Stimulated activated CD8-positive, alpha-beta memory T cell treated with anti-CD3 and anti-CD28 coated beads, Interleukin-12 subunit alpha, Interleukin-12 subunit beta, amount 100 ng/mL, for 1 hour (primary cell): ENCODE results near the gene APOL6.
"Not testable (repeated sequence)": the region's sequence is repeated elsewhere in the genome, so short reads cannot be mapped to it uniquely, and the experiment has no call there.

Experiments used
- DNase-seq: peaks from one replicate; pipeline ENCODE4 v3.0.0-alpha.2; 2020; ENCODE audit warnings: low read depth

Gene APOL6

DNA sequence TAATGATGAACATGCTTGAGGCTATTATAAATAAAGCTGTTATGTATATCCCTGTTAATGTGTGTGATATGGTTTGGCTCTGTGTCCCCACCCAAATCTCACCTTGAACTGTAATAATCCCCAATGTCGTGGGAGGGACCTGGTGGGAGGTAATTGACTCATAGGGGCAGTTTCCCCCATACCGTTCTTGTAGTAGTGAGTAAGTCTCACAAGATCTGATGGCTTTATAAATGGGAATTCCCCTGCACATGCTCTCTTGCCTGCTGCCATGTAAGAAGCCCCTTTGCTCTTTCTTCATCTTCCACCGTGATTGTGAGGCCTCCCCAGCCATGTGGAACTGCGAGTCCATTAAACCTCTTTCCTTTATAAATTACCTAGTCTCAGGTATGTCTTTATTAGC, 31.2 kb downstream of the APOL6 start:
- DNase-seq, result not testable (repeated sequence)

DNA sequence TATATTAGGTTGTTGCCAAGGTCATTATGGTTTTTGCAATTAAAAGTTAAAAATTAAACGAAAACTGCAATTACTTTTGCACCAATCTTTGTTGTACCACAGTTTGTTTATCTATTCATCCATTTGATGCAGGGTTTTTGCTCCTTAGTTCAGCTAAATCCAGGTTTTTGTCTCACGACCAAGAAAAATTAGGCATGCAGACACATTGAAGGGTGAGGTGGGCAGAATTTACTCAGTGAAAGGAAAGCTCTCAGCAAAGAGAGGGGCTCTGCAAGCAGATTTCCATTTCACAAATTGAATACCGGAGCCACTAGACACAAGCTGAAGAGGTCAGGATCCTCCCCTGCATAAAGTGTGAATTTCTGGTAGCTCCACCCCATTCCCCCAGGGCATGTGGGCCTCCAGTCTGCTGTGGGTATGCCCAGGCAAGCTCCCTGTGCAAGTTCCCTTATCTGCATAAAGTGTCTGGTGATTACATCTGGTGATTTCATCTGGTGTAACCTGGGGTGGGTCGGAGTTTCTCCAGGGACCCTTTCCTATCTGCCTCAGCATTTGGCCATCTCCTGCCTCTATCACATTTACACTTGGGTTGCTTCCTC, 33.3 kb downstream of the APOL6 start:
- no peak for DNase-seq

DNA sequence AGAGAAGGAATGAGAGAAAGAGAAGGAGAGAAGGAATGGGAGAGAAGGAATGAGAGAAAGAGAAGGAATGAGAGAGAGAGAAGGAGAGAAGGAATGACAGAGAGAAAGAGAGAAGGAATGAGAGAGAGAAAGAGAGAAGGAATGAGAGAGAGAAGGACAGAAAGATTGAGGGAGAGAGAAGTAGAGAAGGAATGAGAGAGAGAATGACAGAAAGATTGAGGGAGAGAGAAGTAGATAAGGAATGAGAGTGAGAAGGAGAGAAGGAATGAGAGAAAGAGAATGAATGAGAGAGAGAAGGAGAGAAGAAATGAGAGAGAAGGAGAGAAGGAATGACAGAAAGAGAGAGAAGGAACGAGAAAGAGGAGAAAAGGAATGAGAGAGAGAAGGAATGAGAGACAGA, 35.3 kb downstream of the APOL6 start:
- no peak for DNase-seq

DNA sequence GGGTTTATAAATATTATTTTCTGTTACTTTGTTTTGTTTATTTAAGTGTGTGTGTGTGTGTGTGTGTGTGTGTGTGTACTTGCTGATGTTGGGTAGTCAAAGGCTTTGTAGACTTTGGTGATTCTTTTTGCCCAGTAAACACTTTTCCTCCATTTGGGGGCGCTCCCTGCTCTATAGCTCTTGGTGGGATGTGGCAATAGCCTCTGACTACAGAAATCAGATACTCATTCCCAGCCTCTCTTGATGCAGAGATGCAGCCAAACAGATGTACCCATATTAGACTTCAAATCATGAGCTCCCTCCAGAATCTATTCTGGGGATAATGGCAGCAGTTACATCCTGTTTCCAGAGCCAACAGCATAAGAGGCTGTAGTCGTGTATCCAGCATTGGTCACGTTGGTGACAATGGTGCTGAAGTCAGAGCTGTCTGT, 36.0 kb downstream of the APOL6 start:
- no peak for DNase-seq

DNA sequence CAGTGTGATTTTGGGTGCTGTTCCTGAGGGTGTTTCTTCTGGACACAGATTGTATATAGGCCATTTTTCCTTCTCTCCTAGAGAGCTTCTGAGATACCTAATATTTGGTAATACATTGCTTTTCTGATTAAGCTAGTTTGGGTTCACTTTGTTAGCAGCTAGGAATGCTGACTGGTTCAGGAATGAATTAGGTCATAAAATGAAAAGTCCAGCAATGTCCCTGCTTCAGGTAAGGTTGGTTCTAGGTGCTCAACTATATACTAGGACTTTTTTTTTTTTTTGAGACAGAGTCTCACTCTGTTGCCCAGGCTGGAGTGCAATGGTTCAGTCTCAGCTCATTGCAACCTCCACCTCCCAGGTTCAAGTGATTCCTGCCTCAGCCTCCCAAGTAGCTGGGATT, 36.5 kb downstream of the APOL6 start:
- no peak for DNase-seq

DNA sequence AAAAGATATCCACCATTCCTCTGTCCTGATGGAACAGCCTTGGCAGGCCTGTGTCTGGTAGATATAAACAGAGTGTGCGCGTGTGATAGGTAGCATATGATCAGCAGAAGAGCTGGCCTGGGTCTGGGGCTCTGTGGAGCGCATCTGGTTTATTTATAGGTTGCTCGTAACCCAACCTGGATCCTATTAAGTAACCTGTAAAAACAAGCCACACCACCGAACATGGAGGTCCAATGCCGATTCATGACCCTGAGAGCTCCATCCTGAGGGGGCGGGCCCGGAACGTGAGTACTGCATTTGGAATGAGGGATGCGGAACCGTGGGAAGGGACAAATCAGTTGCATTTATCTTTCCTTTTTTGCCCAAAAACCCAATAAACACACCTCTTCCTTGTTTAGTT, 37.5 kb downstream of the APOL6 start:
- no peak for DNase-seq

DNA sequence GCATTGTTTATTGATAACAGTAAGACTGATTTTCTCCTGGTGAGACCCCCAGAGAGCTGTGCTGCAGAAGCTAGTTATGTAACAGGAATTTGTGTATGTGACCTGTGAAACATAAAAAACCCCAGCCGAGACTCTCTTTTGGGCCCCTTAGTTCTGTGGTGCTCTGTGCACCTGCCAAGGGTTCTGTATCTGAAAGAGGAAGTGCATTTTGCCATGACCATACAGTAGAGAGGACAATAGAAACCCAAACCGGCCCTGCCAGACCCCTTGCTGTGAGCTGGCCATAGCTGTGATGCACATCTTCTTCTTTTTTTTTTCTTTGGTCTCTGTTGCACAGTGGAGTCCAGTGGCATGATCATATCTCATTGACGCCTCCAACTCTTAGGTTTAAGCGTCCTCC, 38.1 kb downstream of the APOL6 start:
- no peak for DNase-seq

DNA sequence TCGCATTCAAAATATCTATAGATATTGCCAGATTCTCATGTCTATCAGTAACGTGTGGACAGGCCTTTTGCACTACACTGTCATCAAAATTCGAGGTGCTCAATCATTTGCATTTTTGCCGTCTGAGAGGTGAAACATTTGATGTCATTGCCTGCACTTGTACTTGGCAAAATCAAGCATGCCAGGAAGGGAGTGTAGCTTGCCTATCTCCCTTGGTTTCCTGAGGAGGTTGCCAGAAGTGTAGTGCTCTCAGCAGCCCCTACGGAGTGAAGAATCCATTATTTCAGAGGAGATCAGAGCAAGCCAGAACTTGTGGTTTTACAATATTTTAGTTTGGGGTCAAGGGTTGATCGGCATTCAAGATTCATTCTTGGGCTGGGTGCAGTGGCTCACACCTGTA, 39.2 kb downstream of the APOL6 start:
- DNase-seq, result no peak

DNA sequence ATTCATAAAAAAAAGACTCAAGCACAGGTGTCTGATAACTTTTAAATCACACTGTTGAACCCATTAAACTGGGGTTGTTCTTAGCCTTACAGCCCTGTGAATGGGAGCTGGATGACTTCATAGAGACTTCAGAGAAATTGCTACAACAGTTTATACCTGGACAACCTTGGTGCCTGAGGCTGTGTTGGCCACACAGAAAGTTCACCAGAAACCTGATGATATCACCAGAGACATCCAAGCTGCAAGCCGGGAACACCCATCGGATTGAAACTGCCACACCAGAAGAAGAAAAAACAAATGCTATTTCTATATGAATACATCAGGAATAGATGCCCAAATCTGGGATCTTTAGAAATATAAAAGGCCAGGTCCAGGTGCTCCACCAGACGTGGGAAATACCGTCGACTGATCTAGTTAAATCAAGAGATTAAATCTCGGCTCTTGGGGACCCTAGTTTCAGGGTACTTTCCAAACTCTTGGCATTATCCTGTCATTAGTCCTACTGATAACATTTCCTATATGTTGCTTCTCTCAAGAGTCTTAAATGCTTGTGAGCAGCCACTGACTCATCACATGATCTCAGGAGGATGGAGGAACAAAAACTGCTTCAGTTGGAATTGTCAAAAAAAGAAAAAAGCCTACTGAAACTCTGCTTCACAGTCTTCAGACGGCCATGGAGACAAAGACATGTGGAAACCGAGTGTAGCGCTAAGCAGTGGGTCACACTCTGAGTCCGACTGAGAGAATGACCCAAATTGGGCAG, 40.8 kb downstream of the APOL6 start:
- no peak for DNase-seq

DNA sequence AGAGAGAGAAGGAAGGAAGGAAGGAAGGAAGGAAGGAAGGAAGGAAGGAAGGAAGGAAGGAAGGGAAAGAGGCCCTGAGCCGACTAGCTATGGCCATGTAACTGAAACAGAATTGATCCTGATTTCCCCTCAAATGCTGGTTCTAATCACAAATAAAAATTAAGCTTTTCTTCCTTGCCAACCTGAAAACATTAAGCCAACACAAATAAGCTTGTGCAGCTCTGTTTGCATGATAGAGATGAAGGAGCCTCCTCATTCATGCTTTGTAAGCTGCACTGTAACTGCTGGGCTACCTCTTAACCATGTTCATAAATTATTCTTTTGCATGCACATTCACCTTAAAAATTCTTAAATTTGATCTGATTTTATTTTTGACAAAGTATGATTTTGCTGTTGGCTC, 41.8 kb downstream of the APOL6 start:
- DNase-seq, result no peak

DNA sequence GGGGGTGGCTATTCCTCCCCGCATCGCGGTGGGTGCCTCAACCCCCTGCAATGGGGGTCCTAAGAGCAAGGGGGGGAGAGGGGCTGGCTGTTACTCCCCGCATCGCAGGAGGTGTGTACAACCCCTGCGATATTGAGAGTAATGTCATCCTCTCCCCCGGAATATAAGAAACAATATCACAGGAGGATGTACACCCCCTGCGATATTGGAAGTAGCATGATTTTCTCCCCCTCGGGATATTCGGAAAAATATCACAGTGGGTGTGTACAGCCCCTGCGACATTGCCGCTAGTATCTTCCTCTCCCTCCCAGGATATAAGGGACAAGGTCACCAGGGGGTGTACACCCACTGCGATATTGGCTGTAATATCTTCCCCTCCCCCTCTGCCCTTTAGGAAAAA, 47.0 kb downstream of the APOL6 start:
- DNase-seq, result no peak

DNA sequence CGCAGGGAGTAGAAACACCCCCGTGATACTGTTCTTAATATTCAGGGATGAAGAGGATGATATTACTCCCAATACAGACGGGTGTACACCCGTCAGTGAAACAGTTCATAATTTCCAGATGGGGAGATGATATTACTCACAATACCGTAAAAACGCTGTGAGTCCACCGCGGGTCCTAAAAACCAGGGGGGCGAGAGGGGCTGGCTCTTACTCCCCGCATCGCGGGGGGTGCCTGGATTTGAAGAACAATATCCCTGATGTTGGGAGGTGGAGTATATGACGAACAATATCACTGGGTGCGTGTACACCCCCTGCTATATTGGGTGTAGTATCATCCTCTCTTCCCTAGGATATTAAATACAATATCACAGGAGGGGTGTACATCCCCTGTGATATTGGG, 48.9 kb downstream of the APOL6 start:
- DNase-seq, result no peak

DNA sequence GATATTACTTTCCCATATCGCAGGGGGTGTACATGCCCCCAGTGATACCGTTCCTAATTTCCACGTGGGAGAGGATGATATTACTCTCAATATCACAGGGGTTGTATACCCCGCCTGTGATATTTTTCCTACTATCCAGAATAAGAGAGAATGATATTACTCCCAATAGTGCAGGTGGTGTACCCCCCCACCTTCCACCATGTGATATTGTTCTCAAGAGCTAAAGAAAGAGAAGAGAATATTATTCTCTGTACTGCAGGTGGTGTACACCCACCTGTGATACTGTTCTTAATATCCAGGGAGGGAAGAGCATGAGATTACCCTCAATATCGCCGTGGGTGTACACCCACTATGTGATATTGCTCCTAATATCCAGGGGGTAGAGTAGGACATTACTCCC, 51.6 kb downstream of the APOL6 start:
- DNase-seq, result not testable (repeated sequence)

DNA sequence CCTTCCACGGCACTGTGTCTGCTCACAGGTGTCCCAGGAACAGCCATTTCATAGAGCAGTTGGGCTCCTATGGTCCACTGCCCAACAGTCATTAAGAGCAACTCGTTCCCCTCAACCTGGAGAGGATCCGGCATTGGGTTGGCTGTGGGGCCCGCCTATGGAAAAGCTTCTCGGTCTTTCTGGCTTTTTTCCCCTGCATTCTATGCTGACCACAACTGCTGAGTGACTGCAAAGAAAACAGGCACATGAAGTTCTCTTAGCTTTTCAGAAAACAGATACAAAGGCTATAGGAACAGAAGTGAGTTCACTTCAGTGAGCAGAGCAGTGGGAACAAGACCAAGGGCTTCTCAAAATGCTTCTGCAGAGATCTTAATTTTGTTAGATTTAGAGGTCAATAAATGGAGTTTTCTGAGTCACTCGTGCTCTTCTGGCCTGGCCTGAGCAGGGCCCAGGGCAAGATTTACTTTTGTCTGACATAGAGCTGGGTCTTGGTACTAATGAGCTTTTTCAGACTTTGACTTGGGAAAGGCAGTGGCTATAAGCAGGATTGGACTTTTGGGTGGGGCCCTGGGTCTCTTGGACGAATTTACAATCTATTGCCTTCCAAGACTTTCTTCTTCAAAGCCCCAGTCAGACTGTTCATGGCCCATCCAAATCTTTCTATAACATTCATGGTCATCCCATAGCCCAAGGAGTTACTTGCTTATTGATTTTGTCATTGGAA, 55.8 kb downstream of the APOL6 start:
- DNase-seq, result no peak

DNA sequence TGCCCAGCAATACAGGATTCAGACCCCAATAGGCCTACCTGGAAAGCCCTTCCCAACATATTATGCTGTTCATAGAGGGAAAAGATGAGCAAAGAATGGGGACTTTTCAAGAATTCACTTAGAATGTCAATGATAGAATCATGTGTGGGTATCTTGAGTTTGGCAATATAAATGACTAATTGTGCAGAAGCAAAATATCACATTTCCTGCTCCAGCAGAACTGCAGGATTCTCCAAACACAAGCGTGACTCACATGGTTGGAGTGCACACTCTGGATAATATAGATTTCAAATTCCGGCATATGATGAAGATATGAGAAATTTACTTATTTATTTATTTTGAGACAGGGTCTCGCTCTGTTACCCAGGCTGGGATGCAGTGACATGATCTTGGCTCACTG, 56.9 kb downstream of the APOL6 start:
- DNase-seq, result no peak

DNA sequence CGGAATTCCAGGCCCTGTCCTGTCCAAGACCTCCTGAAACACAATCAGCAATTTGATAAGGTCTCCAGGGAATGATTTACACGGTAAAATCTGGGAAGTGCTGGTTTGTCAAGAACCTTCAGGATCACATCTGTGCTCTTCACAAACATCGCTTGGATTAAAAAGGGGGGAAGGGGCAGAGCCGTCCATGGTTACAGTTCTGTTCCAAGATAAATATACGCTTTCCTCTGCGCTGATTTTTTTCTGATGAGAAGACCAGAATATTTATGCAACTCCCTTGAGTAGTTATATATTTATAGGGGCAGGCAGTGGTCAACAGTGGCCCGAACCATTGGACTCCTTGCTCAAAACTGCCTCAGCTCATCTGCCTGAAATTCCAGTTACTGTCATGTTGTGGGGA, 60.2 kb downstream of the APOL6 start:
- no peak for DNase-seq

DNA sequence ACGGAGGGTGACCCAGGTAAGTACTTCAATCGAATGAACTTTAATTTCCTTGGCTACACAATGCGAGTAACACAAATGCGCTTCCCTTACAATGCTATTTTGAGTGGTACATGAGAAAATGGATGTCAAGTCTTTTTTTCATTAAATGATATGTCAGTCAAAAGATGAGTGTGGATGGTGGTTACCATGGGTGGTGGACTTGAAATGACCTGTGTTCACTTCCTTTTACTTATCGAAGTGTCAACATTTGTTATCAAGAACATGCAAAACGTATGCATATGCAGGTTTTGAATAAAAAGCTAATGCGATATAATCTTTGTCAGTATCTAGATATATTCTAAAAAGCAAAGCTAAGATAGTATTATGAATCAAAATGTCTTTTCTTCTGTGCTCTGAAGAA, 60.7 kb downstream of the APOL6 start:
- DNase-seq, result no peak

DNA sequence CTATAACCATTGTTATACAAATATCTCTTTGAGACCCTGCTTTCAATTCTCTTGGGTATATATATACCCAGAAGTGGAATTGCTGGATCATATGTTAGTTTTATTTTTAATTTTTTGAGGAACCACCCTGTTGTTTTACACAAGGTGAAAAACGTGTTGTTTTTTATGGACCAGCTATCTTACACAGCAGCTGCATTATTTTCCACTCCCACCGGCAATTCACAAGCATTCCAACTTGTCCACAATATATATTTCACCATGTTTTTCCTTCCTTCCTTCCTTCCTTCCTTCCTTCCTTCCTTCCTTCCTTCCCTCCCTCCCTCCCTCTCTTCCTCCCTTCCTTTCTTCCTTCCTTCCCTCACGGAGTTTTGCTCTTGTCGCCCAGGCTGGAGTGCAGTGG, 63.1 kb downstream of the APOL6 start:
- no peak for DNase-seq

DNA sequence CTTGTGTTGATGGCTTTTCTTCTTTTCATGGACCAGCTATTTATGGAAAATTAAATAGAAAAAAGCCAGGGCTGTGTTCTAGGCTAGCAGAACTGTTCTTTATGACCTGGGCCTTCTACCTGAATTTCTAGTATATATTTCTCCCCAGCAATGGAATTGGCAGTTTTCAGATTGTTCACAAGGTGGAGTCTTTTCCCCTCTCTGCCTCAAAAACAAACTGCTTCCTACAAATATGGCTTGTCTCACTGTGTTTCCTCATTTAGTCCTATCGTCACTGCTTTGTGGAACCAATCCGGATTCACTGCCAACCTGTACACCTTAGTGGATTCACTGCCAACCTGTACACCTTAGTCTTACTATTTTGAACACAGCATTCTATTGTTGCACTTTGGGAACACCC, 64.4 kb downstream of the APOL6 start:
- DNase-seq, result no peak

DNA sequence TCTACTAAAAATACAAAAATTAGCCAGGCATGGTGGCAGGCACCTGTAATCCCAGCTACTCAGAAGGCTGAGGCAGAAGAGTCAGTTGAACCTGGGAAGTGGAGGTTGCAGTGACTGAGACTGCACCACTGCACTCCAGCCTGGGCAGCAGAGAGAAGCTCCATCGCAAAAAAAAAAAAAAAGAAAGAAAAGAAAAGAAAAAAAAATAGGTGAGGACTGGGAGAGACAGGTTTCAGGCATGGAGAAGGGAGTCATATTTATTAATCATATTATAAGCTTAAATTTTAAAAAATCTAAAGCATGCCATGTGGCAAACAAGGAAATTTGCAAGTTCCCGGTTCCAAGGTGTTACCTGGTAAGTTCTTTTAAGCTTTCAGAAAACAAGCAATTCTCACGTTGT, 69.3 kb downstream of the APOL6 start, which contains the start of gene APOL5:
Gene APOL5 (plus strand): TSS at position 301 of the 400 bp plus-strand sequence. CDS start 0 bp downstream, at position 301.
- no peak for DNase-seq
